Measurements from ENCODE around the gene ZBTB39.

GRCh38 chr12:57039016-57039798 lies 32.9 kb upstream of the ZBTB39 start:
- no peak for TF ChIP-seq GATA2 (IDR thresholded peaks at IDR 0.05; ENCODE audit: low read depth, low read length)
- TF ChIP-seq GATA3 (IDR thresholded peaks at IDR 0.05; ENCODE audit: low read depth, low read length): no peak

Measured in SH-SY5Y (cell line).